ENCODE results near the gene ZFP69. TPM values are rescaled to one million over a fixed set of nuclear protein-coding genes. Genes with fewer than 3 reads are reported as not detected.
A peak's percentile ranks its signal among the peaks of the same experiment; 100 is the strongest.
"Not testable (repeated sequence)": the region's sequence is repeated elsewhere in the genome, so short reads cannot be mapped to it uniquely, and the experiment has no call there.

Gene ZFP69
- total RNA-seq, 1 donor from 2014 or later: 1.8 TPM

GRCh38 chr1:40478276-40478675, 1.2 kb downstream of the ZFP69 start:
- DNase-seq (ENCODE audit: low read depth): no peak
- H4K20me1 ChIP-seq (ENCODE audit: insufficient read depth, low read length): no peaks in the 10 kb centered on the region
- Mint-ChIP-seq H3K36me3 (ENCODE audit: low read depth, unreplicated experiment) (peaks cover 29% of the 10 kb centered on the region), H3K4me1 (ENCODE audit: low read depth, unreplicated experiment) (peaks cover 3% of the 10 kb centered on the region), H3K27me3 (ENCODE audit: low read depth, unreplicated experiment) (no peaks in the 10 kb centered on the region), H3K27ac (ENCODE audit: unreplicated experiment) (no peak overlapping the region), H3K4me3 (ENCODE audit: unreplicated experiment) (peak overlapping the region; percentile 85), H3K9me3 (ENCODE audit: unreplicated experiment) (peaks cover 46% of the 10 kb centered on the region)
- H3K27me3 ChIP-seq (ENCODE audit: insufficient read depth, low read length): no peaks in the 10 kb centered on the region
- H3K4me1 ChIP-seq (ENCODE audit: insufficient read depth, low read length): peaks cover 7% of the 10 kb centered on the region
- H3K4me2 ChIP-seq (ENCODE audit: low read length): peak overlapping the region; percentile 92
- TF ChIP-seq, protein P1, sequence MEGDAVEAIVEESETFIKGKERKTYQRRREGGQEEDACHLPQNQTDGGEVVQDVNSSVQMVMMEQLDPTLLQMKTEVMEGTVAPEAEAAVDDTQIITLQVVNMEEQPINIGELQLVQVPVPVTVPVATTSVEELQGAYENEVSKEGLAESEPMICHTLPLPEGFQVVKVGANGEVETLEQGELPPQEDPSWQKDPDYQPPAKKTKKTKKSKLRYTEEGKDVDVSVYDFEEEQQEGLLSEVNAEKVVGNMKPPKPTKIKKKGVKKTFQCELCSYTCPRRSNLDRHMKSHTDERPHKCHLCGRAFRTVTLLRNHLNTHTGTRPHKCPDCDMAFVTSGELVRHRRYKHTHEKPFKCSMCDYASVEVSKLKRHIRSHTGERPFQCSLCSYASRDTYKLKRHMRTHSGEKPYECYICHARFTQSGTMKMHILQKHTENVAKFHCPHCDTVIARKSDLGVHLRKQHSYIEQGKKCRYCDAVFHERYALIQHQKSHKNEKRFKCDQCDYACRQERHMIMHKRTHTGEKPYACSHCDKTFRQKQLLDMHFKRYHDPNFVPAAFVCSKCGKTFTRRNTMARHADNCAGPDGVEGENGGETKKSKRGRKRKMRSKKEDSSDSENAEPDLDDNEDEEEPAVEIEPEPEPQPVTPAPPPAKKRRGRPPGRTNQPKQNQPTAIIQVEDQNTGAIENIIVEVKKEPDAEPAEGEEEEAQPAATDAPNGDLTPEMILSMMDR (IDR thresholded peaks at IDR 0.05; ENCODE audit: insufficient read depth, low read depth, low read length): no peak
- no peak for TF ChIP-seq EZH2 (IDR thresholded peaks at IDR 0.05; ENCODE audit: insufficient read depth, low read length)
- no peak for FAIRE-seq
- H3K27ac ChIP-seq (ENCODE audit: low read depth, low read length): no peak overlapping the region
- no peak overlapping the region for H2AFZ ChIP-seq (ENCODE audit: low read depth, low read length)
- H3K79me2 ChIP-seq (ENCODE audit: insufficient read depth, low read length): no peaks in the 10 kb centered on the region
- no peaks in the 10 kb centered on the region for H3K36me3 ChIP-seq (ENCODE audit: insufficient read depth, low read length)
- H3K4me3 ChIP-seq (ENCODE audit: insufficient read depth, low read depth, low read length): peak overlapping the region; percentile 82
- peaks cover under 1% of the 10 kb centered on the region for H3K9me3 ChIP-seq (ENCODE audit: insufficient read depth, low read depth, low read length)
- no peak overlapping the region for H3K9ac ChIP-seq (ENCODE audit: low read length)

DNA sequence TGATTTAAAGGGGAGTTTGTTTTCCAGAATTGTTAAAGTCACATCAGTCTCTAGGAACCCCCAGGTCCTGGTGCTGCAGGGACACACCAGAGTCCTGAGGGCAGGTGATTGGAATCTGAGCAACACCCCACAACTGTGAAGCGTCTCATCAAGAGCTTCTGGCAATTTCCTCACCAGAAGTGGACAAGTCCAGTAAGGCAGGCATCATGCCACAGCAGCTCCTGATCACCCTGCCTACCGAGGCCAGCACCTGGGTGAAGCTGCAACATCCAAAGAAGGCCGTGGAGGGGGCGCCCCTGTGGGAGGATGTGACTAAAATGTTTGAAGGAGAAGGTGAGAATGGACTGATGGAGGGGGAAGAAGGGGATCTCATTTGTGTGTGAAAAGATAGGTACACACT, 2.1 kb downstream of the ZFP69 start:
- no peak overlapping the region for H3K4me3 ChIP-seq (ENCODE audit: insufficient read depth, low read depth, low read length)
- H3K4me2 ChIP-seq (ENCODE audit: low read length): no peak overlapping the region
- Mint-ChIP-seq H3K36me3 (ENCODE audit: low read depth, unreplicated experiment) (peaks cover 33% of the 10 kb centered on the region), H3K4me1 (ENCODE audit: low read depth, unreplicated experiment) (peaks cover 3% of the 10 kb centered on the region), H3K4me3 (ENCODE audit: unreplicated experiment) (no peak overlapping the region), H3K27me3 (ENCODE audit: low read depth, unreplicated experiment) (no peaks in the 10 kb centered on the region), H3K9me3 (ENCODE audit: unreplicated experiment) (peaks cover 46% of the 10 kb centered on the region), H3K27ac (ENCODE audit: unreplicated experiment) (no peak overlapping the region)
- no peak overlapping the region for H3K27ac ChIP-seq (ENCODE audit: low read depth, low read length)
- no peaks in the 10 kb centered on the region for H3K9me3 ChIP-seq (ENCODE audit: insufficient read depth, low read depth, low read length)
- TF ChIP-seq, protein P1 (IDR thresholded peaks at IDR 0.05; ENCODE audit: insufficient read depth, low read depth, low read length): no peak
- no peak for TF ChIP-seq EZH2 (IDR thresholded peaks at IDR 0.05; ENCODE audit: insufficient read depth, low read length)
- peaks cover 7% of the 10 kb centered on the region for H3K4me1 ChIP-seq (ENCODE audit: insufficient read depth, low read length)
- H2AFZ ChIP-seq (ENCODE audit: low read depth, low read length): no peak overlapping the region
- no peaks in the 10 kb centered on the region for H3K79me2 ChIP-seq (ENCODE audit: insufficient read depth, low read length)
- H3K9ac ChIP-seq (ENCODE audit: low read length): no peak overlapping the region
- no peaks in the 10 kb centered on the region for H3K36me3 ChIP-seq (ENCODE audit: insufficient read depth, low read length)
- no peaks in the 10 kb centered on the region for H4K20me1 ChIP-seq (ENCODE audit: insufficient read depth, low read length)
- no peak for DNase-seq (ENCODE audit: low read depth)
- H3K27me3 ChIP-seq (ENCODE audit: insufficient read depth, low read length): no peaks in the 10 kb centered on the region
- FAIRE-seq: no peak

GRCh38 chr1:40495315-40495903, 18.3 kb downstream of the ZFP69 start:
- peaks cover 56% of the 10 kb centered on the region for H3K9me3 Mint-ChIP-seq (ENCODE audit: unreplicated experiment)
- no peaks in the 10 kb centered on the region for H3K27me3 Mint-ChIP-seq (ENCODE audit: low read depth, unreplicated experiment)
- no peak overlapping the region for H3K4me3 ChIP-seq (ENCODE audit: insufficient read depth, low read depth, low read length)
- peaks cover 66% of the 10 kb centered on the region for H3K36me3 Mint-ChIP-seq (ENCODE audit: low read depth, unreplicated experiment)
- FAIRE-seq: peak; percentile 9
- H3K4me1 Mint-ChIP-seq (ENCODE audit: low read depth, unreplicated experiment): no peaks in the 10 kb centered on the region
- peaks cover 3% of the 10 kb centered on the region for H4K20me1 ChIP-seq (ENCODE audit: insufficient read depth, low read length)
- no peak overlapping the region for H3K9ac ChIP-seq (ENCODE audit: low read length)
- TF ChIP-seq, protein P1 (IDR thresholded peaks at IDR 0.05; ENCODE audit: insufficient read depth, low read depth, low read length): no peak
- TF ChIP-seq EZH2 (IDR thresholded peaks at IDR 0.05; ENCODE audit: insufficient read depth, low read length): no peak
- DNase-seq (ENCODE audit: low read depth): peak; percentile 8
- H2AFZ ChIP-seq (ENCODE audit: low read depth, low read length): no peak overlapping the region
- no peak overlapping the region for H3K27ac Mint-ChIP-seq (ENCODE audit: unreplicated experiment)
- no peaks in the 10 kb centered on the region for H3K27me3 ChIP-seq (ENCODE audit: insufficient read depth, low read length)
- no peaks in the 10 kb centered on the region for H3K4me1 ChIP-seq (ENCODE audit: insufficient read depth, low read length)
- H3K79me2 ChIP-seq (ENCODE audit: insufficient read depth, low read length): no peaks in the 10 kb centered on the region
- H3K4me2 ChIP-seq (ENCODE audit: low read length): no peak overlapping the region
- peaks cover 22% of the 10 kb centered on the region for H3K36me3 ChIP-seq (ENCODE audit: insufficient read depth, low read length)
- peaks cover 27% of the 10 kb centered on the region for H3K9me3 ChIP-seq (ENCODE audit: insufficient read depth, low read depth, low read length)
- no peak overlapping the region for H3K4me3 Mint-ChIP-seq (ENCODE audit: unreplicated experiment)
- no peak overlapping the region for H3K27ac ChIP-seq (ENCODE audit: low read depth, low read length)

DNA sequence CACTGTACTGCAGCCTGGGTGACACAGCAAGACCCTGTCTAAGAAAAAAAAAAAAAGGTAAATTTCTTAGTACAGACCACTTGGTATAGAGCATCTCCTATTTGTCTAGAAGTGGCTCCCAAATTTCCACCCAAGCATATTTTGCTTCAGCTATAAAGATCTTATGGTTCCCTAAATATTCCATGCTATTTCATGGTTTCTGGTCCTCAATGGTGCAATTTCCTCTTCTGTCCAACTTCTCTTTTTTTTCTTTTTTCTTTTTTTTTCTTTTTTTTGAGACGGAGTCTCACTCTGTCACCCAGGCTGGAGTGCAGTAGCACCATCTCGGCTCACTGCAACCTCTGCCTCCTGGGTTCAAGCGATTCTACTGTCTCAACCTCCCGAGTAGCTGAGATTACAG, 25.6 kb downstream of the ZFP69 start:
- Mint-ChIP-seq H3K36me3 (ENCODE audit: low read depth, unreplicated experiment) (peaks cover 36% of the 10 kb centered on the region), H3K9me3 (ENCODE audit: unreplicated experiment) (peaks cover 54% of the 10 kb centered on the region)
- not testable (repeated sequence) for H4K20me1 ChIP-seq (ENCODE audit: insufficient read depth, low read length); H3K36me3 ChIP-seq (ENCODE audit: insufficient read depth, low read length); H3K4me2 ChIP-seq (ENCODE audit: low read length); H3K4me3 Mint-ChIP-seq (ENCODE audit: unreplicated experiment); H3K27me3 ChIP-seq (ENCODE audit: insufficient read depth, low read length); H3K27ac Mint-ChIP-seq (ENCODE audit: unreplicated experiment); H3K9me3 ChIP-seq (ENCODE audit: insufficient read depth, low read depth, low read length); H3K4me1 Mint-ChIP-seq (ENCODE audit: low read depth, unreplicated experiment); H3K27ac ChIP-seq (ENCODE audit: low read depth, low read length); H3K79me2 ChIP-seq (ENCODE audit: insufficient read depth, low read length); H3K4me1 ChIP-seq (ENCODE audit: insufficient read depth, low read length); H3K4me3 ChIP-seq (ENCODE audit: insufficient read depth, low read depth, low read length); H3K27me3 Mint-ChIP-seq (ENCODE audit: low read depth, unreplicated experiment); DNase-seq (ENCODE audit: low read depth); H2AFZ ChIP-seq (ENCODE audit: low read depth, low read length); FAIRE-seq; H3K9ac ChIP-seq (ENCODE audit: low read length)

Data from astrocyte (in vitro differentiated cells and primary cell).